K562 (cell line): ENCODE data around the gene KRTAP4-16. TPM values are rescaled to one million over a fixed set of nuclear protein-coding genes. Genes with fewer than 3 reads are reported as not detected.

Experiments
- ATAC-seq: fragments of 200-7000 bp; cut with Tn5 transposase; 3 replicates; pipeline ENCODE4 v1.9.1; 2020; ENCODE audit warnings: moderate library complexity
- BruUV-seq: library from RNA; stranded (reverse); fragments of 400-500 nt; replicated peaks from 2 replicates; lab custom pipeline; 2021; lab: Mats Ljungman, UMichigan
- CTCF ChIA-PET: fragments of 300-600 bp; formaldehyde crosslinking; extraction: SDS; loops from one replicate; lab custom pipeline; 2021; ENCODE audit warnings: low intra/inter-chr PET ratio; lab: Yijun Ruan, JAX
- POLR2A ChIA-PET: fragments of 300-600, 350-650 bp; sonication (Branson Sonifier 250); formaldehyde crosslinking; extraction: SDS; loops from one replicate; lab custom pipeline; 2021; ENCODE audit warnings: antibody characterized with exemption, inconsistent platforms; lab: Yijun Ruan, JAX
- DNase-seq, 4 experiments: peaks; one replicate each; pipeline versions ENCODE4 v3.0.0 to v3.0.0-alpha.2; 2011 to 2018; ENCODE audit warnings: low spot score in 3 of 4, mixed read lengths in 3 of 4; ENCODE audit errors: extremely low read depth in 1 of 4
- FAIRE-seq: peaks from 2 replicates; lab custom pipeline; 2011; peaks lifted over from hg19 to GRCh38; lab: Jason Lieb, UNC
- H2AFZ ChIP-seq: 2 replicates; pipeline ENCODE4 v1.6.0; 2011; ENCODE audit warnings: low read depth, low read length, control low read depth, inconsistent platforms
- H3K27ac ChIP-seq: fragments of 200-600 bp; 3 replicates; pipeline ENCODE4 v1.8.0; 2011; ENCODE audit warnings: low read depth, mild to moderate bottlenecking, control low read depth, inconsistent platforms, low read length, moderate library complexity, mixed read lengths; ENCODE audit errors: extremely low read depth
- H3K27me3 ChIP-seq, 2 experiments: fragments of 300-600 bp in 1 of 2; 2 replicates in 1 of 2; 3 replicates in 1 of 2; pipeline versions ENCODE4 v1.6.0 to v1.8.0; 2011; ENCODE audit warnings: inconsistent platforms in 2 of 2, low read length in 2 of 2, mild to moderate bottlenecking in 1 of 2, mixed read lengths in 1 of 2, moderate library complexity in 1 of 2; ENCODE audit not compliant: control insufficient read depth in 2 of 2, insufficient read depth in 2 of 2
- H3K36me3 ChIP-seq: fragments of 300-600 bp; 3 replicates; pipeline ENCODE4 v1.8.0; 2011; ENCODE audit warnings: mild to moderate bottlenecking, low read length, inconsistent platforms; ENCODE audit not compliant: control insufficient read depth, insufficient read depth
- H3K4me1 ChIP-seq, 2 experiments: fragments of 200-600 bp in 1 of 2; replicated peaks in 1 of 2; 2 replicates in 1 of 2; 3 replicates in 1 of 2; pipeline versions ENCODE4 v1.5.1 to v1.8.0; 2011; ENCODE audit warnings: inconsistent platforms in 2 of 2, low read length in 2 of 2, mild to moderate bottlenecking in 1 of 2, mixed read lengths in 1 of 2, moderate library complexity in 1 of 2; ENCODE audit not compliant: control insufficient read depth in 2 of 2, insufficient read depth in 2 of 2
- H3K4me2 ChIP-seq: 2 replicates; pipeline ENCODE4 v1.6.1; 2011; ENCODE audit warnings: low read length, control low read depth, inconsistent platforms, mixed read lengths; ENCODE audit not compliant: insufficient read depth
- H3K4me3 ChIP-seq: fragments of 200-600 bp; sonication (generic), shearing (Covaris generic); 2 replicates; pipeline ENCODE4 v1.5.1; 2016; ENCODE audit warnings: control low read depth, inconsistent platforms
- H3K79me2 ChIP-seq: fragments of 200-600 bp; 3 replicates; pipeline ENCODE4 v1.8.0; 2011; ENCODE audit warnings: low read length, inconsistent platforms; ENCODE audit not compliant: control insufficient read depth, insufficient read depth
- H3K9ac ChIP-seq, 2 experiments: 2 replicates each; pipeline versions ENCODE4 v1.6.0 to v1.6.1; 2011; ENCODE audit warnings: low read depth in 2 of 2, low read length in 2 of 2, control low read depth in 1 of 2, inconsistent platforms in 1 of 2, mild to moderate bottlenecking in 1 of 2, mixed read lengths in 1 of 2; ENCODE audit not compliant: insufficient read depth in 1 of 2
- H3K9me1 ChIP-seq: one replicate; pipeline ENCODE4 v1.6.0; 2011; ENCODE audit warnings: inconsistent platforms, mild to moderate bottlenecking, low read length, moderate library complexity; ENCODE audit not compliant: control insufficient read depth, insufficient read depth
- H3K9me3 ChIP-seq: replicated peaks from 2 replicates; pipeline ENCODE4 v1.5.1; 2011; ENCODE audit warnings: low read depth, low read length, inconsistent platforms; ENCODE audit not compliant: control insufficient read depth, insufficient read depth
- H4K20me1 ChIP-seq: replicated peaks from 2 replicates; pipeline ENCODE4 v1.6.1; 2011; ENCODE audit warnings: low read length, inconsistent platforms, mixed read lengths; ENCODE audit not compliant: control insufficient read depth, insufficient read depth
- BRF1 ChIP-seq: IDR thresholded peaks from 3 replicates; pipeline ENCODE4 v1.6.1; 2011; ENCODE audit warnings: borderline replicate concordance, mild to moderate bottlenecking; ENCODE audit not compliant: insufficient read length; ENCODE audit errors: extremely low read depth
- CCNT2 ChIP-seq: IDR thresholded peaks from 2 replicates; pipeline ENCODE4 v1.6.1; 2011; ENCODE audit warnings: borderline replicate concordance, low read depth, mild to moderate bottlenecking, moderate library complexity, mixed read lengths, low read length; ENCODE audit not compliant: insufficient read length; ENCODE audit errors: extremely low read depth
- CEBPZ ChIP-seq: fragments of 150-350 bp; IDR thresholded peaks from 2 replicates; pipeline ENCODE4 v1.6.1; 2014; ENCODE audit warnings: low read depth, mild to moderate bottlenecking, low read length, borderline replicate concordance
- ETV6 ChIP-seq, 3 experiments: fragments of 150-350 bp in 1 of 3; sonication (generic) in 1 of 3; formaldehyde crosslinking in 1 of 3; IDR thresholded peaks; 2 replicates each; pipeline versions ENCODE4 v1.6.1 to v1.8.0; 2014 to 2022; ENCODE audit warnings: borderline replicate concordance in 2 of 3, low read depth in 2 of 3, antibody characterized with exemption in 1 of 3, low read length in 1 of 3, mild to moderate bottlenecking in 1 of 3, missing genetic modification reagents in 1 of 3
- FOXA1 ChIP-seq: fragments of 450-650 bp; IDR thresholded peaks from 2 replicates; pipeline ENCODE4 v1.6.1; 2016; ENCODE audit warnings: mild to moderate bottlenecking, borderline replicate concordance
- HMG20B ChIP-seq: fragments of 250-450 bp; sonication (Bioruptor Pico); IDR thresholded peaks from 2 replicates; pipeline ENCODE4 v1.5.0; 2021; ENCODE audit warnings: mild to moderate bottlenecking
- KAT2B ChIP-seq: IDR thresholded peaks from one replicate; pipeline ENCODE4 v1.6.1; 2012; ENCODE audit warnings: low read depth, mild to moderate bottlenecking, control low read depth, inconsistent platforms, low read length, moderate library complexity
- LCOR ChIP-seq: sonication (generic); formaldehyde crosslinking; IDR thresholded peaks from 2 replicates; pipeline ENCODE4 v1.8.0; 2022; ENCODE audit warnings: mild to moderate bottlenecking, missing genetic modification reagents
- SMAD3 ChIP-seq: fragments of 450-650 bp; formaldehyde crosslinking; conservative IDR thresholded peaks from 2 replicates; pipeline ENCODE4 v1.4.0; 2020; ENCODE audit warnings: mild to moderate bottlenecking
- STAT5B ChIP-seq: fragments of 250-450 bp; sonication (Bioruptor Pico); IDR thresholded peaks from 2 replicates; pipeline ENCODE4 v1.8.0; 2021; ENCODE audit warnings: mild to moderate bottlenecking, inconsistent platforms
- ZBED1 ChIP-seq: IDR thresholded peaks from 2 replicates; pipeline ENCODE4 v1.6.1; 2014
- ZNF217 ChIP-seq: sonication (generic); formaldehyde crosslinking; IDR thresholded peaks from 2 replicates; pipeline ENCODE4 v1.8.0; 2022; ENCODE audit warnings: mild to moderate bottlenecking, missing genetic modification reagents
- ZNF785 ChIP-seq: fragments of 250-450 bp; sonication (Bioruptor Pico); IDR thresholded peaks from 2 replicates; pipeline ENCODE4 v1.4.0; 2020; ENCODE audit warnings: mild to moderate bottlenecking
- in situ Hi-C: fragments of 300-500 bp; cut with MboI; formaldehyde crosslinking; loops from 4 replicates; pipeline ENCODE4 v1.15.0; 2018; ENCODE audit warnings: inconsistent platforms, mixed read lengths
- intact Hi-C: fragments of 100-400 bp; cut with micrococcal nuclease; formaldehyde crosslinking; loops from 2 replicates; pipeline ENCODE4 v1.14.2; 2022
- polyA plus RNA-seq, 8 experiments: library from polyadenylated mRNA; depleted of rRNA in 4 of 8; stranded (reverse) in 5 of 8; unstranded in 3 of 8; fragments of >200 nt; fragmentation: Nextera tagmentation in 2 of 8; fragmentation: Illumina TruSeq in 1 of 8; extraction: Ambion mirVana in 2 of 8; extraction: Trizol in 1 of 8; gene quantifications; 2 replicates each; pipeline versions ENCODE4 v1.2.1 to v1.2.3, GENCODE V29; 2011 to 2014; ENCODE audit warnings: inconsistent platforms in 1 of 8, missing spikeins in 1 of 8
- total RNA-seq, 7 experiments: library from RNA; depleted of rRNA in 6 of 7; stranded (reverse); fragments of >200 nt in 6 of 7; fragmentation: Illumina TruSeq in 2 of 7; extraction: Trizol in 2 of 7; gene quantifications; 2 replicates each; pipeline versions ENCODE4 v1.2.1 to v1.2.3, GENCODE V29; 2011 to 2021; ENCODE audit warnings: low replicate concordance in 1 of 7
- TF ChIP-seq, protein P1 (sequence below), 2 experiments: fragments of 250-450 bp in 1 of 2; fragments of 450-650 bp in 1 of 2; sonication (Bioruptor Pico) in 1 of 2; IDR thresholded peaks; 2 replicates each; pipeline versions ENCODE4 v1.6.1 to v1.8.0; 2016 to 2021; ENCODE audit warnings: mild to moderate bottlenecking in 2 of 2, moderate library complexity in 2 of 2, missing compliant biosample characterization in 1 of 2, missing genetic modification characterization in 1 of 2
- TF ChIP-seq, protein P2 (sequence below): sonication (generic); formaldehyde crosslinking; IDR thresholded peaks from 2 replicates; pipeline ENCODE4 v1.8.0; 2022; ENCODE audit warnings: mild to moderate bottlenecking, missing genetic modification reagents

The KRTAP4-16 gene
- total and polyA plus RNA-seq, 9 of the 15 experiments (the other 6 are each of a cell fraction or from before 2014, with no cell fraction given) = not detected

DNA sequence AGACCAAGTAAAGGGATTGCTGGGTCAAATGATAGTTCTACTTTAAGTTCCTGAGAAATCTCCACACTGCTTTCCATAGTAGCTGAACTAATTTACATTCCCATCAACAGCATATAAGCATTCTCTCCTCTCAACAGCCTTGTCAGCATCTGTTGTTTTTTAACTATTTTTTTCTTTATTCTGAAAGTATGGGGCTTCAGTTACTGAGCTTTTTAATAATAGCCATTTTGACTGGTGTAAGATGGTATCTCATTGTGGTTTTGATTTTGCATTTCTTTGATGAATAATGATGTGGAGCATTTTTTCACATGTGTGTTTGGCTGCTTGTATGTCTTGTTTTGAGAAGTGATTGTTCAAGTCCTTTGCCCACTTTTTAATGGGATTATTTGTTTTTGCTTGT lies 49.4 kb downstream of the KRTAP4-16 start:
- peaks cover 7% of the 10 kb centered on the region in 2 experiments; a peak in 4 of 5 replicates for H3K27me3 ChIP-seq
- POLR2A ChIA-PET = no interaction called here
- intact Hi-C loops (no loop called here), in situ Hi-C loops (no loop called here)
- no peak for DNase-seq
- H3K36me3 ChIP-seq = no peaks in the 10 kb centered on the region
- no peaks in the 10 kb centered on the region for H3K4me1 ChIP-seq
- no peaks in the 10 kb centered on the region for H3K79me2 ChIP-seq
- no peak overlapping the region for H3K4me2 ChIP-seq
- no peak overlapping the region for H3K27ac ChIP-seq
- H3K9me1 ChIP-seq = no peaks in the 10 kb centered on the region
- no peak for FAIRE-seq
- no peaks in the 10 kb centered on the region for H4K20me1 ChIP-seq
- no peaks in the 10 kb centered on the region for H3K9me3 ChIP-seq
- no peak overlapping the region for H2AFZ ChIP-seq
- H3K9ac ChIP-seq = no peak overlapping the region
- no peak overlapping the region for H3K4me3 ChIP-seq
- ATAC-seq = no peak
- CTCF ChIA-PET = no interaction called here
- no TSS peak for BruUV-seq
- TF ChIP-seq BRF1 = no peak
- no peak for TF ChIP-seq HMG20B (CRISPR knock-in tag)
- no peak for TF ChIP-seq KAT2B
- no peak for TF ChIP-seq SMAD3
- TF ChIP-seq, protein P1, sequence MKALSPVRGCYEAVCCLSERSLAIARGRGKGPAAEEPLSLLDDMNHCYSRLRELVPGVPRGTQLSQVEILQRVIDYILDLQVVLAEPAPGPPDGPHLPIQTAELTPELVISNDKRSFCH (CRISPR knock-in tag; IDR thresholded peaks at IDR 0.05) = no peak
- TF ChIP-seq, protein P1 (tag; IDR thresholded peaks at IDR 0.05) = no peak
- TF ChIP-seq, protein P2, sequence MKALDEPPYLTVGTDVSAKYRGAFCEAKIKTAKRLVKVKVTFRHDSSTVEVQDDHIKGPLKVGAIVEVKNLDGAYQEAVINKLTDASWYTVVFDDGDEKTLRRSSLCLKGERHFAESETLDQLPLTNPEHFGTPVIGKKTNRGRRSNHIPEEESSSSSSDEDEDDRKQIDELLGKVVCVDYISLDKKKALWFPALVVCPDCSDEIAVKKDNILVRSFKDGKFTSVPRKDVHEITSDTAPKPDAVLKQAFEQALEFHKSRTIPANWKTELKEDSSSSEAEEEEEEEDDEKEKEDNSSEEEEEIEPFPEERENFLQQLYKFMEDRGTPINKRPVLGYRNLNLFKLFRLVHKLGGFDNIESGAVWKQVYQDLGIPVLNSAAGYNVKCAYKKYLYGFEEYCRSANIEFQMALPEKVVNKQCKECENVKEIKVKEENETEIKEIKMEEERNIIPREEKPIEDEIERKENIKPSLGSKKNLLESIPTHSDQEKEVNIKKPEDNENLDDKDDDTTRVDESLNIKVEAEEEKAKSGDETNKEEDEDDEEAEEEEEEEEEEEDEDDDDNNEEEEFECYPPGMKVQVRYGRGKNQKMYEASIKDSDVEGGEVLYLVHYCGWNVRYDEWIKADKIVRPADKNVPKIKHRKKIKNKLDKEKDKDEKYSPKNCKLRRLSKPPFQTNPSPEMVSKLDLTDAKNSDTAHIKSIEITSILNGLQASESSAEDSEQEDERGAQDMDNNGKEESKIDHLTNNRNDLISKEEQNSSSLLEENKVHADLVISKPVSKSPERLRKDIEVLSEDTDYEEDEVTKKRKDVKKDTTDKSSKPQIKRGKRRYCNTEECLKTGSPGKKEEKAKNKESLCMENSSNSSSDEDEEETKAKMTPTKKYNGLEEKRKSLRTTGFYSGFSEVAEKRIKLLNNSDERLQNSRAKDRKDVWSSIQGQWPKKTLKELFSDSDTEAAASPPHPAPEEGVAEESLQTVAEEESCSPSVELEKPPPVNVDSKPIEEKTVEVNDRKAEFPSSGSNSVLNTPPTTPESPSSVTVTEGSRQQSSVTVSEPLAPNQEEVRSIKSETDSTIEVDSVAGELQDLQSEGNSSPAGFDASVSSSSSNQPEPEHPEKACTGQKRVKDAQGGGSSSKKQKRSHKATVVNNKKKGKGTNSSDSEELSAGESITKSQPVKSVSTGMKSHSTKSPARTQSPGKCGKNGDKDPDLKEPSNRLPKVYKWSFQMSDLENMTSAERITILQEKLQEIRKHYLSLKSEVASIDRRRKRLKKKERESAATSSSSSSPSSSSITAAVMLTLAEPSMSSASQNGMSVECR (CRISPR knock-in tag) = no peak
- no peak for TF ChIP-seq ZNF217
- no peak for TF ChIP-seq ETV6 (IDR thresholded peaks at IDR 0.05; ENCODE audit: borderline replicate concordance in 1 of 2, low read depth in 2 of 2, low read length in 1 of 2)
- TF ChIP-seq ETV6 (CRISPR knock-in tag; IDR thresholded peaks at IDR 0.05; ENCODE audit: borderline replicate concordance) = no peak
- no peak for TF ChIP-seq CEBPZ
- TF ChIP-seq LCOR (CRISPR knock-in tag) = no peak
- no peak for TF ChIP-seq FOXA1
- no peak for TF ChIP-seq STAT5B (CRISPR knock-in tag)
- no peak for TF ChIP-seq CCNT2
- TF ChIP-seq ZBED1 = no peak
- TF ChIP-seq ZNF785 (CRISPR knock-in tag) = no peak
